Measurements from ENCODE around the gene CEP57L1.

The CEP57L1 gene

GRCh38 chr6:109167562-109167961 lies 72.3 kb downstream of the CEP57L1 start:
- CTCF ChIA-PET: no interaction called here
- no peak overlapping the region for H3K4me3 ChIP-seq (ENCODE audit: low read depth, low read length)
- POLR2A ChIA-PET: no interaction called here
- no peak for DNase-seq (ENCODE audit: low read depth, low spot score)
- TF ChIP-seq, protein P1, sequence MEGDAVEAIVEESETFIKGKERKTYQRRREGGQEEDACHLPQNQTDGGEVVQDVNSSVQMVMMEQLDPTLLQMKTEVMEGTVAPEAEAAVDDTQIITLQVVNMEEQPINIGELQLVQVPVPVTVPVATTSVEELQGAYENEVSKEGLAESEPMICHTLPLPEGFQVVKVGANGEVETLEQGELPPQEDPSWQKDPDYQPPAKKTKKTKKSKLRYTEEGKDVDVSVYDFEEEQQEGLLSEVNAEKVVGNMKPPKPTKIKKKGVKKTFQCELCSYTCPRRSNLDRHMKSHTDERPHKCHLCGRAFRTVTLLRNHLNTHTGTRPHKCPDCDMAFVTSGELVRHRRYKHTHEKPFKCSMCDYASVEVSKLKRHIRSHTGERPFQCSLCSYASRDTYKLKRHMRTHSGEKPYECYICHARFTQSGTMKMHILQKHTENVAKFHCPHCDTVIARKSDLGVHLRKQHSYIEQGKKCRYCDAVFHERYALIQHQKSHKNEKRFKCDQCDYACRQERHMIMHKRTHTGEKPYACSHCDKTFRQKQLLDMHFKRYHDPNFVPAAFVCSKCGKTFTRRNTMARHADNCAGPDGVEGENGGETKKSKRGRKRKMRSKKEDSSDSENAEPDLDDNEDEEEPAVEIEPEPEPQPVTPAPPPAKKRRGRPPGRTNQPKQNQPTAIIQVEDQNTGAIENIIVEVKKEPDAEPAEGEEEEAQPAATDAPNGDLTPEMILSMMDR (IDR thresholded peaks at IDR 0.05; ENCODE audit: insufficient read depth, low read length, missing control alignments): no peak

- CTCF ChIA-PET: interaction anchor here (2.2 to 2.3 kb wide), 2 partner anchors 17 to 213 kb away, joined by 4 to 9 read pairs; partner anchors contain the start of gene CD164
- DNase-seq (ENCODE audit: low read depth, low spot score): no peak
- H3K4me3 ChIP-seq (ENCODE audit: low read depth, low read length): no peak overlapping the region
- TF ChIP-seq, protein P1 (IDR thresholded peaks at IDR 0.05; ENCODE audit: insufficient read depth, low read length, missing control alignments): no peak
- POLR2A ChIA-PET: no interaction called here
These were observed 75.0 kb downstream of the CEP57L1 start for GRCh38 chr6:109170333-109170732.

GRCh38 chr6:109172101-109172746 lies 76.9 kb downstream of the CEP57L1 start:
- POLR2A ChIA-PET: no interaction called here
- no peak overlapping the region for H3K4me3 ChIP-seq (ENCODE audit: low read depth, low read length)
- CTCF ChIA-PET: interaction anchor here (1.1 to 2.3 kb wide), 2 partner anchors 15 to 211 kb away, joined by 3 to 9 read pairs; no protein-coding TSS in a partner anchor
- no peak for DNase-seq (ENCODE audit: low read depth, low spot score)
- TF ChIP-seq, protein P1 (IDR thresholded peaks at IDR 0.05; ENCODE audit: insufficient read depth, low read length, missing control alignments): no peak

DNA sequence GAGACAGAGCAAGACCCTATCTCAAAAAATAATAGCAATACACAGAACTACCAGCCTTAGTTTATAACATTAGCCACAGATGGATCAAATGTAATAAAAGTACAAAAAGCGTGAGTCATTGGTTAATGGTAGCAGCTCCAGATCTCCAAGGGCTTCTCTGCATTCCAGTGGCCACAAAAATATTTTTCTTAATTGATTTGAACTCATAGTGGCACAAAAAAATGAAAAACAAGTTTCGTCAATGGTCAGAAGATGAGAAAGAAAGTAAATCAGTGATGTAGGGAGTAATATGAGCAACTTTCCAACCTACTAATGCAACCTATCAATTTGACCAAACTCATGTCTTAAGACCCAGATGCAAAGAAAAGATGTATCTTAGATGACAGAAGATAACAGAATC lies 79.6 kb downstream of the CEP57L1 start:
- ChIA-PET CTCF (interaction anchor here (0.8 to 1.2 kb wide), 2 partner anchors 13 to 223 kb away, joined by 3 to 6 read pairs; no protein-coding TSS in a partner anchor), POLR2A (no interaction called here)
- no peak overlapping the region for H3K4me3 ChIP-seq (ENCODE audit: low read depth, low read length)
- TF ChIP-seq, protein P1 (IDR thresholded peaks at IDR 0.05; ENCODE audit: insufficient read depth, low read length, missing control alignments): no peak
- DNase-seq (ENCODE audit: low read depth, low spot score): peak; percentile 34

DNA sequence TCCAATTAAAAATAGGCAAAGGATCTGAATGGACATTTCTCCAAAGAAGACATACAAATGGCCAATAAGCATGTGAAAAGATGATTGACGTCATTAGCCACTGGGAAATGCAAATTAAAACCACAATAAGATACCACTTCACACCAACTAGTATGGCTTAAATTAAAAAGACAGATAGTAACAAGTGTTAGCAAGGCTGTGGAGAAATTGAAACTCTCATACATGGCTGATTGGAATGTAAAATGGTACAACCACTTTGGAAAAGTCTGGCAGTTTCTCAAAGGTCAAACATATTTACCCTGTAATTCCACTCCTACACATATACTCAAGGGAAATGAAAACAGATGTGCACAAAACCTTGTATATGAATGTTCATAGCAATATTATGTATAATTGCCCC lies 83.6 kb downstream of the CEP57L1 start:
- ChIA-PET POLR2A (no interaction called here), CTCF (interaction anchor here (1.3 kb wide), 1 partner anchor 204 kb away, joined by 6 read pairs; no protein-coding TSS in a partner anchor)
- H3K4me3 ChIP-seq (ENCODE audit: low read depth, low read length): no peak overlapping the region
- TF ChIP-seq, protein P1 (IDR thresholded peaks at IDR 0.05; ENCODE audit: insufficient read depth, low read length, missing control alignments): no peak
- DNase-seq (ENCODE audit: low read depth, low spot score): no peak

DNA sequence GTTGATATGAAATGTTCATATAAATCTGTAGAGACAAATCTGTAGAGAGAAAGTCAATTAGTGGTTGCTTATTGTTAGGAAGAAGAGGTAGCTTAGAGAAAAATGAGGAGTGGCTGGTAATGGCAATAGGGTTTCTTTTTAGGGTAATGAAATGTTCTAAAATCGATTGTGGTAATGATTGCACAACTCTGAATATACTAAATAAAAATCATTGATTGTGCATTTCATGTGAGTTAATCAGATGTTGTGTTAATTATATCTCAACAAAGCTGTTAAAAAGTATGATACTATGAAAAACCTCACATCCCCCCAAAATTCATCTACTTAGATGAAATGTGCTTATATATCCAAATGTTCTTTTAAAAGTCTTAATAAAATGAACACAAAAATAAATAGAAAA lies 84.2 kb downstream of the CEP57L1 start:
- no peak for DNase-seq (ENCODE audit: low read depth, low spot score)
- POLR2A ChIA-PET: no interaction called here
- CTCF ChIA-PET: interaction anchor here (1.3 kb wide), 1 partner anchor 204 kb away, joined by 6 read pairs; no protein-coding TSS in a partner anchor

More for the DNA sequence above, 84.2 kb downstream of the CEP57L1 start:
- TF ChIP-seq, protein P1 (IDR thresholded peaks at IDR 0.05; ENCODE audit: insufficient read depth, low read length, missing control alignments): no peak
- H3K4me3 ChIP-seq (ENCODE audit: low read depth, low read length): no peak overlapping the region
